Endothelial cell of umbilical vein (primary cell): Measurements from ENCODE around the gene GNAL. TPM values are rescaled to one million over a fixed set of nuclear protein-coding genes. Genes with fewer than 3 reads are reported as not detected.

Experiments
- BruUV-seq: library from RNA; stranded (reverse); fragments of 400-500 nt; replicated peaks from 2 replicates; lab custom pipeline; 2021; lab: Mats Ljungman, UMichigan
- CTCF ChIA-PET: fragments of 300-600, 350-600 bp; sonication (Branson Sonifier 250); formaldehyde crosslinking; loops from one replicate; lab custom pipeline; 2021; ENCODE audit warnings: antibody characterized with exemption, inconsistent platforms; lab: Charles Lee
- POLR2A ChIA-PET: fragments of 300-600, 350-600 bp; sonication (Branson Sonifier 250); formaldehyde crosslinking; loops from one replicate; lab custom pipeline; 2021; ENCODE audit warnings: antibody characterized with exemption, inconsistent platforms; lab: Charles Lee
- DNase-seq: peaks from one replicate; pipeline ENCODE4 v3.0.0-alpha.2; 2011; ENCODE audit warnings: low read depth, low spot score
- FAIRE-seq: peaks from 2 replicates; lab custom pipeline; 2011; peaks lifted over from hg19 to GRCh38; lab: Jason Lieb, UNC
- H2AFZ ChIP-seq: 2 replicates; pipeline ENCODE4 v1.6.0; 2012; ENCODE audit warnings: low read depth, low read length, control low read depth, inconsistent platforms
- H3K27ac ChIP-seq: 2 replicates; pipeline ENCODE4 v1.5.1; 2011; ENCODE audit warnings: low read depth, mild to moderate bottlenecking, control low read depth, low read length, moderate library complexity; ENCODE audit not compliant: insufficient read depth
- H3K27me3 ChIP-seq, 2 experiments: 2 replicates each; pipeline versions ENCODE4 v1.6.0 to v1.6.1; 2011; ENCODE audit warnings: low read length in 2 of 2, mixed read lengths in 1 of 2; ENCODE audit not compliant: control insufficient read depth in 2 of 2, insufficient read depth in 2 of 2
- H3K36me3 ChIP-seq, 2 experiments: 2 replicates in 1 of 2; 3 replicates in 1 of 2; pipeline ENCODE4 v1.5.1; 2011; ENCODE audit warnings: low read length in 2 of 2, mild to moderate bottlenecking in 1 of 2, moderate library complexity in 1 of 2; ENCODE audit not compliant: control insufficient read depth in 2 of 2, insufficient read depth in 2 of 2; ENCODE audit errors: extremely low read depth in 1 of 2
- H3K4me1 ChIP-seq: 3 replicates; pipeline ENCODE4 v1.5.1; 2011; ENCODE audit warnings: mild to moderate bottlenecking, low read length; ENCODE audit not compliant: control insufficient read depth, insufficient read depth; ENCODE audit errors: extremely low read depth
- H3K4me2 ChIP-seq: 2 replicates; pipeline ENCODE4 v1.6.1; 2011; ENCODE audit warnings: low read length, control low read depth, mixed read lengths; ENCODE audit not compliant: insufficient read depth
- H3K4me3 ChIP-seq, 3 experiments: fragments of 200-600 bp in 1 of 3; sonication (generic), shearing (Covaris generic) in 1 of 3; replicated peaks in 1 of 3; 2 replicates each; pipeline ENCODE4 v1.5.1; 2011 to 2016; ENCODE audit warnings: control low read depth in 3 of 3, low read length in 3 of 3, mild to moderate bottlenecking in 2 of 3, inconsistent platforms in 1 of 3, low read depth in 1 of 3, moderate library complexity in 1 of 3; ENCODE audit not compliant: insufficient read depth in 1 of 3
- H3K79me2 ChIP-seq: 2 replicates; pipeline ENCODE4 v1.6.0; 2012; ENCODE audit warnings: low read length, inconsistent platforms; ENCODE audit not compliant: control insufficient read depth, insufficient read depth
- H3K9ac ChIP-seq: replicated peaks from 2 replicates; pipeline ENCODE3; 2011; ENCODE audit warnings: low read length, control low read depth; ENCODE audit not compliant: insufficient read depth; ENCODE audit errors: extremely low read depth
- H3K9me1 ChIP-seq: replicated peaks from 3 replicates; pipeline ENCODE4 v1.6.0; 2011; ENCODE audit warnings: mild to moderate bottlenecking, low read length; ENCODE audit not compliant: control insufficient read depth, insufficient read depth; ENCODE audit errors: extremely low read depth
- H3K9me3 ChIP-seq: replicated peaks from 2 replicates; pipeline ENCODE4 v1.5.1; 2012; ENCODE audit warnings: low read length, inconsistent platforms; ENCODE audit not compliant: control insufficient read depth, insufficient read depth
- H4K20me1 ChIP-seq: replicated peaks from 2 replicates; pipeline ENCODE3; 2011; ENCODE audit warnings: mild to moderate bottlenecking, low read length; ENCODE audit not compliant: control insufficient read depth, insufficient read depth; ENCODE audit errors: extremely low read depth
- CTCF ChIP-seq, 2 donors: IDR thresholded peaks; 1 replicate in 1 of 2; 2 replicates in 1 of 2; pipeline ENCODE4 v1.5.1; 2011; ENCODE audit warnings: low read length in 2 of 2, mild to moderate bottlenecking in 2 of 2, moderate library complexity in 2 of 2, control low read depth in 1 of 2, inconsistent platforms in 1 of 2, low read depth in 1 of 2; ENCODE audit not compliant: insufficient read depth in 1 of 2; ENCODE audit errors: extremely low read depth in 1 of 2
- EZH2 ChIP-seq: IDR thresholded peaks from 2 replicates; pipeline ENCODE4 v1.6.1; 2012; ENCODE audit warnings: borderline replicate concordance, low read depth, mild to moderate bottlenecking, moderate library complexity, low read length, inconsistent platforms; ENCODE audit not compliant: severe bottlenecking
- FOS ChIP-seq: IDR thresholded peaks from 2 replicates; pipeline ENCODE4 v1.6.1; 2011; ENCODE audit warnings: mild to moderate bottlenecking, low read length, moderate library complexity, borderline replicate concordance; ENCODE audit not compliant: insufficient read depth
- GATA2 ChIP-seq: IDR thresholded peaks from 2 replicates; pipeline ENCODE4 v1.7.0; 2011; ENCODE audit warnings: low read depth, mild to moderate bottlenecking, moderate library complexity, mixed read lengths, low read length; ENCODE audit not compliant: insufficient read length, insufficient read depth
- JUN ChIP-seq: IDR thresholded peaks from 2 replicates; pipeline ENCODE4 v1.6.1; 2011; ENCODE audit warnings: borderline replicate concordance, low read depth; ENCODE audit not compliant: insufficient read length, insufficient read depth
- MAX ChIP-seq: IDR thresholded peaks from 2 replicates; pipeline ENCODE4 v1.6.1; 2011; ENCODE audit not compliant: insufficient read depth, insufficient read length
- MYC ChIP-seq: IDR thresholded peaks from one replicate; pipeline ENCODE4 v1.6.1; 2011; ENCODE audit warnings: mild to moderate bottlenecking, low read depth, low read length
- POLR2A ChIP-seq: IDR thresholded peaks from 2 replicates; pipeline ENCODE4 v1.6.1; 2012; ENCODE audit warnings: low read depth, mild to moderate bottlenecking, control low read depth, low read length
- POLR2AphosphoS5 ChIP-seq: IDR thresholded peaks from 2 replicates; pipeline ENCODE4 v1.6.1; 2012; ENCODE audit warnings: low read depth, mild to moderate bottlenecking, control low read depth, low read length, moderate library complexity; ENCODE audit not compliant: insufficient read depth
- dilution Hi-C: fragments of 300-500 bp; cut with MboI; formaldehyde crosslinking; loops from one replicate; pipeline ENCODE4 v1.15.0; 2019; ENCODE audit warnings: low sequenced_read_pairs; ENCODE audit not compliant: extremely low pct_ligation_motif_present
- intact Hi-C: fragments of 100-400 bp; cut with micrococcal nuclease; formaldehyde crosslinking; loops from one replicate; pipeline ENCODE4 v1.10.0; 2022
- polyA plus RNA-seq, 4 experiments: library from polyadenylated mRNA; depleted of rRNA in 3 of 4; stranded (reverse) in 3 of 4; unstranded in 1 of 4; fragments of >200 nt; gene quantifications; 2 replicates each; pipeline versions ENCODE4 v1.2.1 to v1.2.3, GENCODE V29; 2011 to 2012; ENCODE audit warnings: missing spikeins in 1 of 4
- total RNA-seq: library from RNA; stranded (reverse); gene quantifications from 2 replicates; pipeline ENCODE4 v1.2.3, GENCODE V29; 2021

The GNAL gene
- total and polyA plus RNA-seq, 2 donors (not counting 3 experiments of a cell fraction or from before 2014, with no cell fraction given): 0.07 to 0.73 TPM

DNA sequence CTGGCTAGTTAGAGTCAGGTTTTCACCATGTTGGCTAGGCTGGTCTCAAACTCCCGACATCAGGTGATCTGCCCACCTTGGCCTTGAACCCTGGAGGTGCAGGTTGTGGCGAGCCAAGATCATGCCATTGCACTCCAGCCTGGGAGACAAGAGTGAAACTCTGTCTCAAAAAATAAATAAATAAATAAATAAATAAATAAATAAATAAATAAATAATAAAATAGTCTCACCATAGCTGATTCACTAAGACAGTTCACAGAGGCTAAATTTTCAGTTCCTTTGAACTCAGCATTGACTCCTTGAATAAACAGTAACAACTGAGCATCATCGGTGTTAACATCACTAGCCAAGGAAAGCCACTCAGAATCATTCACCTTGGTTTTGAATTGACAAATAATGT, 32.7 kb downstream of the GNAL start:
- Histone ChIP-seq H4K20me1 (no peaks in the 10 kb centered on the region), H3K9ac (no peak overlapping the region), H3K27me3 (no peaks in the 10 kb centered on the region), H3K9me1 (no peaks in the 10 kb centered on the region), H3K79me2 (no peaks in the 10 kb centered on the region), H3K27ac (no peak overlapping the region), H3K4me3 (no peak overlapping the region), H2AFZ (no peak overlapping the region), H3K4me1 (no peaks in the 10 kb centered on the region), H3K9me3 (no peaks in the 10 kb centered on the region), H3K4me2 (no peak overlapping the region), H3K36me3 (no peaks in the 10 kb centered on the region)
- CTCF ChIA-PET: no interaction called here
- DNase-seq: no peak
- intact Hi-C loops (no loop called here), dilution Hi-C loops (no loop called here)
- no TSS peak for BruUV-seq
- FAIRE-seq: no peak
- POLR2A ChIA-PET: no interaction called here
- TF ChIP-seq JUN: no peak
- TF ChIP-seq EZH2: no peak
- TF ChIP-seq POLR2A: no peak
- TF ChIP-seq MYC: no peak
- no peak for TF ChIP-seq GATA2
- TF ChIP-seq FOS: no peak
- TF ChIP-seq POLR2AphosphoS5: no peak
- TF ChIP-seq MAX: no peak
- TF ChIP-seq CTCF (IDR thresholded peaks at IDR 0.05; ENCODE audit: extremely low read depth in 1 of 2, insufficient read depth in 1 of 2, low read depth in 1 of 2, low read length in 2 of 2): no peak
